Neutrophil (primary cell): ENCODE measurements around the gene SMCO3.
A peak's percentile ranks its signal among the peaks of the same experiment; 100 is the strongest.

Experiments
- H3K27ac ChIP-seq: fragments of 200-600 bp; sonication (generic); 2 replicates; pipeline ENCODE4 v1.5.1; 2016; ENCODE audit warnings: mild to moderate bottlenecking, moderate library complexity
- H3K27me3 ChIP-seq: fragments of 200-600 bp; sonication (generic); 2 replicates; pipeline ENCODE4 v1.6.0; 2016; ENCODE audit warnings: mild to moderate bottlenecking
- H3K36me3 ChIP-seq: fragments of 200-600 bp; sonication (generic); 2 replicates; pipeline ENCODE4 v1.5.1; 2017
- H3K4me1 ChIP-seq, 2 experiments: fragments of 200-600 bp in 1 of 2; sonication (generic) in 1 of 2; 1 replicate in 1 of 2; 2 replicates in 1 of 2; pipeline versions ENCODE4 v1.5.1 to v1.6.1; 2013 to 2016; ENCODE audit warnings: low read depth in 1 of 2, low read length in 1 of 2, mild to moderate bottlenecking in 1 of 2, moderate library complexity in 1 of 2; ENCODE audit not compliant: control insufficient read depth in 1 of 2, insufficient read depth in 1 of 2
- H3K4me3 ChIP-seq, 2 experiments: fragments of 200-600 bp in 1 of 2; sonication (generic) in 1 of 2; 1 replicate in 1 of 2; 2 replicates in 1 of 2; pipeline ENCODE4 v1.5.1; 2013 to 2016; ENCODE audit warnings: low read depth in 1 of 2, low read length in 1 of 2, mild to moderate bottlenecking in 1 of 2, moderate library complexity in 1 of 2
- H3K9me3 ChIP-seq: fragments of 200-600 bp; sonication (generic); 2 replicates; pipeline ENCODE4 v1.5.1; 2016
- CTCF ChIP-seq: fragments of 200-600 bp; sonication (generic); IDR thresholded peaks from 2 replicates; pipeline ENCODE4 v1.5.1; 2016; ENCODE audit warnings: antibody characterized with exemption

SMCO3 gene

GRCh38 chr12:14770496-14771461 is 43.2 kb downstream of the SMCO3 start:
- Histone ChIP-seq H3K4me1 (peaks cover 75 to 82% of the 10 kb centered on the region in 2 experiments), H3K36me3 (no peaks in the 10 kb centered on the region), H3K4me3 (peak overlapping the region; percentile 89 to 98), H3K9me3 (no peaks in the 10 kb centered on the region), H3K27ac (peak overlapping the region; percentile 96), H3K27me3 (peaks cover 28% of the 10 kb centered on the region)
- TF ChIP-seq CTCF, result no peak

GRCh38 chr12:14769969-14770495 is 44.0 kb downstream of the SMCO3 start:
- H3K27ac ChIP-seq, result peak overlapping the region; percentile 96
- peaks cover 22% of the 10 kb centered on the region for H3K27me3 ChIP-seq
- H3K4me3 ChIP-seq, result peak overlapping the region; percentile 89 to 98
- H3K36me3 ChIP-seq, result no peaks in the 10 kb centered on the region
- TF ChIP-seq CTCF, result peak; percentile 94
- no peaks in the 10 kb centered on the region for H3K9me3 ChIP-seq
- H3K4me1 ChIP-seq, result peaks cover 75 to 82% of the 10 kb centered on the region in 2 experiments

- Histone ChIP-seq H3K27ac (peak overlapping the region; percentile 96), H3K4me1 (peaks cover 72 to 80% of the 10 kb centered on the region in 2 experiments), H3K36me3 (no peaks in the 10 kb centered on the region), H3K27me3 (peaks cover 17% of the 10 kb centered on the region), H3K4me3 (peak overlapping the region; percentile 89 to 98), H3K9me3 (no peaks in the 10 kb centered on the region)
- TF ChIP-seq CTCF, result no peak
These were observed 44.5 kb downstream of the SMCO3 start for GRCh38 chr12:14769466-14769968.

- Histone ChIP-seq H3K27ac (peak overlapping the region; percentile 96), H3K4me1 (peaks cover 70 to 75% of the 10 kb centered on the region in 2 experiments), H3K27me3 (peaks cover 17% of the 10 kb centered on the region), H3K4me3 (peak overlapping the region; percentile 89 to 98), H3K9me3 (no peaks in the 10 kb centered on the region), H3K36me3 (no peaks in the 10 kb centered on the region)
- TF ChIP-seq CTCF, result no peak
These were observed 45.1 kb downstream of the SMCO3 start for GRCh38 chr12:14768823-14769405.

GRCh38 chr12:14767617-14768016 is 46.4 kb downstream of the SMCO3 start:
- H3K4me1 ChIP-seq, result peaks cover 61 to 63% of the 10 kb centered on the region in 2 experiments
- no peaks in the 10 kb centered on the region for H3K9me3 ChIP-seq
- no peak for TF ChIP-seq CTCF
- H3K27ac ChIP-seq, result no peak overlapping the region
- peaks cover 17% of the 10 kb centered on the region for H3K27me3 ChIP-seq
- no peak overlapping the region for H3K4me3 ChIP-seq
- H3K36me3 ChIP-seq, result peaks cover 1% of the 10 kb centered on the region
